ENCODE results near the gene CDC6. TPM values are rescaled to one million over a fixed set of nuclear protein-coding genes. Genes with fewer than 3 reads are reported as not detected.

Gene CDC6
- total and polyA plus RNA-seq, 2 donors (not counting 1 experiment from before 2014, with no cell fraction given), result 0.69 to 2.2 TPM

GRCh38 chr17:40241252-40241834 is 46.3 kb upstream of the CDC6 start:
- Mint-ChIP-seq H3K4me3 (no peak overlapping the region), H3K4me1 (peaks cover 31% of the 10 kb centered on the region), H3K9me3 (ENCODE audit: insufficient read depth) (no peaks in the 10 kb centered on the region), H3K27me3 (no peaks in the 10 kb centered on the region), H3K27ac (no peak overlapping the region)
- H2AFZ ChIP-seq (ENCODE audit: insufficient read depth, low read depth, low read length, poor library complexity, severe bottlenecking), result no peak overlapping the region
- H3K27ac ChIP-seq (ENCODE audit: low read length in 2 of 2), result no peak overlapping the region
- H3K36me3 ChIP-seq (replicated peaks in 1 of 2; ENCODE audit: control extremely low read depth in 1 of 2, control insufficient read depth in 1 of 2, extremely low read depth in 1 of 2, insufficient read depth in 2 of 2, low read length in 1 of 2), result peaks cover 2 to 15% of the 10 kb centered on the region in 2 experiments
- POLR2A ChIA-PET, result no interaction called here
- no peak overlapping the region for H3K4me2 ChIP-seq (replicated peaks; ENCODE audit: low read depth, low read length, poor library complexity, severe bottlenecking)
- CTCF ChIA-PET, result interaction anchor here (0.6 to 1.1 kb wide), 2 partner anchors 231 to 1454 kb away, joined by 3 to 4 read pairs; no protein-coding TSS in a partner anchor
- H3K4me3 ChIP-seq (ENCODE audit: control extremely low read depth in 1 of 5, extremely low read depth in 1 of 5, insufficient read depth in 1 of 5, low read depth in 2 of 5, low read length in 4 of 5), result no peak overlapping the region
- WGBS (ENCODE audit: insufficient coverage), result 100% methylated on average over 2 of the region's 4 CpGs
- peaks cover 83% of the 10 kb centered on the region for H4K20me1 ChIP-seq (ENCODE audit: control insufficient read depth, insufficient read depth, low read length, poor library complexity, severe bottlenecking)
- ATAC-seq (ENCODE audit: low read depth), result no peak
- DNase-seq, result no peak
- H3K9ac ChIP-seq (ENCODE audit: low read length), result no peak overlapping the region
- H3K4me1 ChIP-seq (ENCODE audit: control insufficient read depth in 2 of 2, insufficient read depth in 2 of 2, low read length in 2 of 2), result no peaks in the 10 kb centered on the region
- H3K9me3 ChIP-seq (ENCODE audit: control extremely low read depth in 1 of 3, control insufficient read depth in 2 of 3, insufficient read depth in 1 of 3, low read length in 2 of 3), result no peaks in the 10 kb centered on the region
- H3K27me3 ChIP-seq (replicated peaks in 1 of 4; ENCODE audit: control extremely low read depth in 1 of 4, control insufficient read depth in 3 of 4, insufficient read depth in 4 of 4, low read length in 3 of 4), result no peaks in the 10 kb centered on the region
- intact Hi-C loops (cut with micrococcal nuclease), result no loop called here
- TF ChIP-seq EZH2 (IDR thresholded peaks at IDR 0.05; ENCODE audit: borderline replicate concordance, insufficient read depth, low read depth, low read length, poor library complexity, severe bottlenecking), result no peak
- TF ChIP-seq, protein P1, sequence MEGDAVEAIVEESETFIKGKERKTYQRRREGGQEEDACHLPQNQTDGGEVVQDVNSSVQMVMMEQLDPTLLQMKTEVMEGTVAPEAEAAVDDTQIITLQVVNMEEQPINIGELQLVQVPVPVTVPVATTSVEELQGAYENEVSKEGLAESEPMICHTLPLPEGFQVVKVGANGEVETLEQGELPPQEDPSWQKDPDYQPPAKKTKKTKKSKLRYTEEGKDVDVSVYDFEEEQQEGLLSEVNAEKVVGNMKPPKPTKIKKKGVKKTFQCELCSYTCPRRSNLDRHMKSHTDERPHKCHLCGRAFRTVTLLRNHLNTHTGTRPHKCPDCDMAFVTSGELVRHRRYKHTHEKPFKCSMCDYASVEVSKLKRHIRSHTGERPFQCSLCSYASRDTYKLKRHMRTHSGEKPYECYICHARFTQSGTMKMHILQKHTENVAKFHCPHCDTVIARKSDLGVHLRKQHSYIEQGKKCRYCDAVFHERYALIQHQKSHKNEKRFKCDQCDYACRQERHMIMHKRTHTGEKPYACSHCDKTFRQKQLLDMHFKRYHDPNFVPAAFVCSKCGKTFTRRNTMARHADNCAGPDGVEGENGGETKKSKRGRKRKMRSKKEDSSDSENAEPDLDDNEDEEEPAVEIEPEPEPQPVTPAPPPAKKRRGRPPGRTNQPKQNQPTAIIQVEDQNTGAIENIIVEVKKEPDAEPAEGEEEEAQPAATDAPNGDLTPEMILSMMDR (IDR thresholded peaks at IDR 0.05), result no peak
- peaks cover 99% of the 10 kb centered on the region for H3K79me2 ChIP-seq (ENCODE audit: control insufficient read depth, insufficient read depth, low read length)

GRCh38 chr17:40242774-40243173 is 44.9 kb upstream of the CDC6 start:
- Mint-ChIP-seq H3K9me3 (ENCODE audit: insufficient read depth) (no peaks in the 10 kb centered on the region), H3K27ac (no peak overlapping the region), H3K4me3 (no peak overlapping the region), H3K27me3 (no peaks in the 10 kb centered on the region), H3K4me1 (peaks cover 31% of the 10 kb centered on the region)
- Histone ChIP-seq H3K4me3 (ENCODE audit: control extremely low read depth in 1 of 5, extremely low read depth in 1 of 5, insufficient read depth in 1 of 5, low read depth in 2 of 5, low read length in 4 of 5) (no peak overlapping the region), H3K4me2 (replicated peaks; ENCODE audit: low read depth, low read length, poor library complexity, severe bottlenecking) (no peak overlapping the region), H3K36me3 (replicated peaks in 1 of 2; ENCODE audit: control extremely low read depth in 1 of 2, control insufficient read depth in 1 of 2, extremely low read depth in 1 of 2, insufficient read depth in 2 of 2, low read length in 1 of 2) (peaks cover 2 to 15% of the 10 kb centered on the region in 2 experiments), H2AFZ (ENCODE audit: insufficient read depth, low read depth, low read length, poor library complexity, severe bottlenecking) (no peak overlapping the region), H3K27me3 (replicated peaks in 1 of 4; ENCODE audit: control extremely low read depth in 1 of 4, control insufficient read depth in 3 of 4, insufficient read depth in 4 of 4, low read length in 3 of 4) (no peaks in the 10 kb centered on the region), H3K4me1 (ENCODE audit: control insufficient read depth in 2 of 2, insufficient read depth in 2 of 2, low read length in 2 of 2) (no peaks in the 10 kb centered on the region), H3K27ac (ENCODE audit: low read length in 2 of 2) (no peak overlapping the region), H3K9ac (ENCODE audit: low read length) (no peak overlapping the region), H3K79me2 (ENCODE audit: control insufficient read depth, insufficient read depth, low read length) (peaks cover 98% of the 10 kb centered on the region), H4K20me1 (ENCODE audit: control insufficient read depth, insufficient read depth, low read length, poor library complexity, severe bottlenecking) (peaks cover 82% of the 10 kb centered on the region), H3K9me3 (ENCODE audit: control extremely low read depth in 1 of 3, control insufficient read depth in 2 of 3, insufficient read depth in 1 of 3, low read length in 2 of 3) (no peaks in the 10 kb centered on the region)
- TF ChIP-seq EZH2 (IDR thresholded peaks at IDR 0.05; ENCODE audit: borderline replicate concordance, insufficient read depth, low read depth, low read length, poor library complexity, severe bottlenecking), result no peak
- TF ChIP-seq, protein P1 (IDR thresholded peaks at IDR 0.05), result no peak
- intact Hi-C loops (cut with micrococcal nuclease), result no loop called here
- 93% methylated on average over 3 of the region's 3 CpGs for WGBS (ENCODE audit: insufficient coverage)
- no peak for DNase-seq
- POLR2A ChIA-PET, result interaction anchor here (1.1 kb wide), 1 partner anchor 8 kb away, joined by 10 read pairs; no protein-coding TSS in a partner anchor
- CTCF ChIA-PET, result interaction anchor here (0.7 to 2.4 kb wide), 2 partner anchors 17 to 41 kb away, joined by 3 to 9 read pairs; no protein-coding TSS in a partner anchor
- no peak for ATAC-seq (ENCODE audit: low read depth)

All from B cell (primary cell).